GM20431 (cell line): Measurements from ENCODE around the gene MEA1.
"Not testable (repeated sequence)": the region's sequence is repeated elsewhere in the genome, so short reads cannot be mapped to it uniquely, and the experiment has no call there.

Experiments
- in situ Hi-C: fragments of 300-500 bp; cut with MseI, MboI; formaldehyde crosslinking; loops from one replicate; pipeline ENCODE4 v1.15.0; 2020; ENCODE audit warnings: low sequenced_read_pairs; ENCODE audit not compliant: unreplicated experiment

The MEA1 gene

DNA sequence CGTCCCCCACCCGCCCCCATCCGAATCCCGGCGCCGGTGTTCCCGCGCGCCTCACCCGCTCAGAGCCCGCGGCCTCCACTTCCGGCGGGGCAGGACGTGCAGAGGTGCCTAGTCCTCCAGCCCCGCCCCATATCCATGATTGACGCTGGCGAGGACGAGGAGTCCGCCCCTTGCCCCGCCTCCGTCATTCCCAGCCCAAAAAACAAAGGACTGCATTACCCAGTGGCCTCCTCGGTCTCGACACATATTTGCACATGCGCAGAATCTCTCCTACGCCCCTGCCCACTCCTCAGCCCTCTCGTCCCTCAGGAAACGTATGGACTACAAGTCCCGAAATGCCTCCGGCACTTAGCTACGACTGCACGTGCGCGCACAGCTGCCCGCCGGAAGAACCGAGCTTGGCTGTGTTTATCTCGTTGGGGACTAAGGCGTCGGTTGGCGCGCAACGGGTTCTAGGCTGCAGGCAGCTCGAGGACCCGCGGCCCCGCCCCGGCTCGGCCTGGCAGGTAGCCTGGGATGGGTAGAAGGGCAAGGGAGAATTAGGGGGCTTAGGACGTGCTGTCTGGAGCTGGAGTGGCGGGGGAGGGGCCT lies at the start of gene MEA1, which contains the start of gene KLHDC3:
MEA1 (minus strand) TSS at position 104 of the 591 bp plus-strand sequence. CDS start 133 bp downstream, outside the sequence.
KLHDC3 (plus strand) TSS at position 407 of the 591 bp plus-strand sequence. CDS start 2,944 bp downstream, outside the sequence.
- in situ Hi-C loops, result no loop called here

DNA sequence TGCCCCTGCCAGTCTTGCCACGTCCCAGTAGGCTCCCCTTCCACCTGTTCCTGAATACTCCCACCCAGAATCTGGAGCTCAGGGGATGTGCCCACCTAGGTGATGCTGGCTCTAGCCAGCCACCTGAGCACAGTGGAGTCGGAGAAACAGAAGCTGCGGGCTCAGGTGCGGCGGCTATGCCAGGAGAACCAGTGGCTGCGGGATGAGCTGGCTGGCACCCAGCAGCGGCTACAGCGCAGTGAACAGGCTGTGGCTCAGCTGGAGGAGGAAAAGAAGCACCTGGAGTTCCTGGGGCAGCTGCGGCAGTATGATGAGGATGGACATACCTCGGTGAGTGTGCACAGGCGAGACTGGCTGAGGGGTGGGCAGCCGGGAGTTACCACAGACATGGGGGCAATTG lies 49.1 kb upstream of the MEA1 start:
- in situ Hi-C loops, result no loop called here

DNA sequence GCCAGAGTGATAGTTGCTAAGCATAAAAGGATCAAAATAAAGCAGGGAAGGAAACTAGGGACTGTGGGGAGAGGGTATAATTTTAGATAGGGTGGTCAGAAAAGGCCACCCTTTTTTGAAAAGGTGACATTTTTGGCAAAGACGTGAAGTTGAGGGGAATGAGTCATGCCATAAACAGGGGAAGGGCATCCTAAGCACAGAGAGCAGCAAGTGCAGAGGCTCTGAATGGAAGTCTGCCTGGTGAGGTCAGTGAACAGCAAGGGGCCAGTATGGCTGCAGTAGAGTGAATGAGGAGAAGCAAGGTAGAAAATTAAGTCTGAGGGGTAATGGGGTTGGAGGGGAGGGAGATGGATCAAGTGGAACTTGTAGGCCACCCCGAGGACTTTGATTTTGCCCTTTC lies 48.1 kb upstream of the MEA1 start:
- in situ Hi-C loops, result no loop called here

DNA sequence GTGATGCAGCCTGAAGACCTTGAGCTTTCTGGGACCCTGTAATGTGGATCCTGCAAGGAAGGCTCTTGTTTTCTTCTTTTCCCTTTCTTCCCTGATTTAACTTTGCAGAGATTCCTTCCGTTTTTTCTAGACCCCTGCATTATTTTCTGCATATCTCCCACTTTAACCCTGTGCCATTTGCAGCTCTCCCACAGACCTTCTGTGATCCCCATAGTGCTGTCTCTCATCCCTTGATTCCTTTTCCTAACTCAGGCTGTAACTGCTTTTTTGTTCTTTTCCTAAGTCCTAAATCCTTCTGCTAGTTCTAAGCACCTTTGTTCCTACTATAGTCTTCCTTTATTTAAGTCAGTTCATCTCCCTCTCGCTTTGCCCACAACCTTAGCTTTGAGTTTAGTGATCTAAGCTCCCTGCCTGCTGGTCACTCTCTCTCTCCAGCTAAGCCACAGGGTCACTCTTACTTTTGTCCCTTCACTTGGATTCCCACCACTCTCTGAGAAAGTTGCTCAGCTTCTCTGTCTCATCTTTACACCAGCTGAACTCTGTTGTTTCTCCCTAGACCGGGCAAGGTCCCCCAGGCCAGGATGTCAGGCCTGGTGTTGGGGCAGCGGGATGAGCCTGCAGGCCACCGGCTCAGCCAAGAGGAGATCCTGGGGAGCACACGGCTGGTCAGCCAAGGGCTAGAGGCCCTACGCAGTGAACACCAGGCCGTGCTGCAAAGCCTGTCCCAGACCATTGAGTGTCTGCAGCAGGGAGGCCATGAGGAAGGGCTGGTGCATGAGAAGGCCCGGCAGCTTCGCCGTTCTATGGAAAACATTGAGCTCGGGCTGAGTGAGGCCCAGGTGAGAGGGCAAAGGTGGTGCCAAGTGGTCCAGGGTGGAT lies 47.2 kb upstream of the MEA1 start:
- in situ Hi-C loops, result no loop called here

DNA sequence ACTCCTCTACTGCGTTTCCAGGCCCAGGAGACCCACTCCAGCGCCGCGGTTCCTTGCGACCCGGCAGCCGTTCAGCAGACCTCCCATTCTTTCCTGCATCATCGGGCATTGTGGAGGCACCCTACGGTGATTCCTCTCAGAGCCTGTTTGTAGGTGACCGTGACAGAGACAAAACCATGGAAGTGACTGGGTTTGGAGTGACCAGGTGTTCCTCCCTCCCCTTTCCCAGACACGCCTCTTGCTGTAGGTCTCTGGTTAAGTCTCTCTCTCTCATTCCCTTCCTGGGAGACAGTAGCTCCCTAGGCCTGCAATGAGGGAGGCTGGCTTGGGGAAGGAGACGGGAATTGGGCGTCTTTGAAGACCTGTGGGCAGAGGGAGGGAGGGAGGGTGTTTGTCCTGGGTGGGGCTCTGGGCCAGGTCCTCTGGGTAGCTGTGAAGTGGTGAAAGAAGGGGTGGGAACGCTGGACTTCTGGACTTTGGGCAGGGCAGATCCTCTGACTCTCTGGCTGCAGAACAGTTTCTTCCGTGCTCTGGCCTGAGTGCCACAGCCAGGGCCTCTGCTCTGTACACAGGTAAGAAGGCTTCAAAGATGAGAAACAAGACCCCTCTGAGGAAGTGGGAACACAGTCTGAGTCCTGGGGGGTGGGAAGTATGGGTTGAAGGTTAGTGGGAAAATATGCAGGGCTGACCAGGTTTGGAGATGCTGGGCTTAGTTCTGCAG lies 46.4 kb upstream of the MEA1 start:
- in situ Hi-C loops, result no loop called here

DNA sequence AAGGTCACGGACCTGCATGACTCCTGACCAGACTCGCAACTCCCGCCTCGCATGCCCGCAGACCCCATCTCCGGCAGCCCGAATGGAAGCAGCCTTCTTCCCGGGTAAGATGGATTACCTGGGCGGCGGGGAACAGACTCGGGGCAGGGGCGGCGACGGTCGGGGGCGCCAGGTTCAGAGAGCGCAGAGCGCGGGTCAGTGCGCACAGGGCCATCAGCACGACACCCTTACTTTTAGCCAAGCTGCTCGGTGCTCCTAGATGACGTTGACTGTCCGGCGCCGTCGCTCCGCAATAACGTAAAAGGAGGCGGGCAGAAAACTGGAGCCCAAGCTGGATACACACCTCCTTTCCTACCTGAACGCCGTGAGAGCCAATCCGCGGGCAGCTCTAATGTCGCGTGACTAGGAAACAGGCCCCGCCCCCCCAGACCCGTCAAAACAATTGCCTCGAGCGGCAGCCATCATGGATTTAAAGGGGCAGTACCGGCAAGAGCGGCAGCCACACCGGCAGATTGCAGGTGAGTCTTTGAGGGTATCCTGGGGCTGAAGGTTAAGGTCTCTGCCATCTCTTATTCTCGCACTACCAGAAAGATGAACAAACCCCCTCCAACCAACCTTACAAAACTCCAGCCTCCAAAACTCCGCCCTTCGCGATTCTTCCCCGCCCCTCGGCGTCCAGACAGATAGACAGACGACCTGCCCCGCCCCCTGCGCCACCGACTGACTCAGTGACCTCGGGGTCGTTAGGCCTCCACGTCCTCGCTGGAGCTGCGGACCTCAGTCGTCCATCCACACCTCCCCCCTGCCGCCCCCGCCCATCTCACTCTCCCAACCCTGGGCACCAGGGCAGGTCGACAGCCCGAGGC lies 45.7 kb upstream of the MEA1 start, which contains the start of the genes KLC4 and MRPL2:
KLC4 (plus strand) TSS at position 464 of the 866 bp plus-strand sequence. CDS start 1,705 bp downstream, outside the sequence.
MRPL2 (minus strand) TSS at position 267 of the 866 bp plus-strand sequence; CDS start at position 214, 53 bp downstream.
- in situ Hi-C loops, result no loop called here

DNA sequence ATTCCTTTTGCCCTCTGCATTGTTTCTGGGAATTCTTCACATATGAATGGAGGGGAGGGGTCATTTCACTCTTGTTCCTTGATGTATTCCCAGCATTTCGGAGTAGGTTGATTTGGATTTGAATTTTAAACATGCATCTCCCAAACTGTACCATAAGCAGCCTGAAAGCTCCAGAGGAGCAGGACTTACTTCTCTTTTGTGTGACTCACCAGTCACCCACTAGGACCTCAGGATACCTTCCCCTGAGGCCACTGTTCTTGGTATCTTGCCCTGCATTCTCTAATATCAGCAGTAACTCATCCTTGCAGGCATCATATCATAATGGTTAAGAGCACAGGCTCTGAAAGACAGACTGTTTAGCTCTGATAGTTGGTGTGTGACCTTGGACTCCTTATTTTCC lies 44.8 kb upstream of the MEA1 start:
- in situ Hi-C loops, result no loop called here

DNA sequence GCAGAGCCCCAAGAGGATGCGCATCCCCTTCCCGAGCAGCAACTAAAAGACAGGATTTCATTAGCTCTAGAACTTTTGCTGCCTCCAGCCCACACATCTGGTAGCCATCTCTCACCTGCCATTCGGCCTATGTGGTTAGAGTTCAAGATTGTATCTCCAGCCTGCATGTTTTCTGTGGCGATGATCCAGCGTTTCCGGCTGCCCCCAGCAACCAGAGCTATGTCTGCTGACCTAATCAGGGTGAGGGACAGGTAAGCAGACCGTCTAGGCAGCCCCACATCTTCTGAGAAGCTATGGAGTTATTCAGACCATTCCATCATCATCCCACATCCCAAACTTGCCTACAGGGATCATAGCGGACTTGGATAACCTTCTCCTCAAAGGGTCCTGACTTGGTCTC lies 42.2 kb upstream of the MEA1 start:
- in situ Hi-C loops, result no loop called here

DNA sequence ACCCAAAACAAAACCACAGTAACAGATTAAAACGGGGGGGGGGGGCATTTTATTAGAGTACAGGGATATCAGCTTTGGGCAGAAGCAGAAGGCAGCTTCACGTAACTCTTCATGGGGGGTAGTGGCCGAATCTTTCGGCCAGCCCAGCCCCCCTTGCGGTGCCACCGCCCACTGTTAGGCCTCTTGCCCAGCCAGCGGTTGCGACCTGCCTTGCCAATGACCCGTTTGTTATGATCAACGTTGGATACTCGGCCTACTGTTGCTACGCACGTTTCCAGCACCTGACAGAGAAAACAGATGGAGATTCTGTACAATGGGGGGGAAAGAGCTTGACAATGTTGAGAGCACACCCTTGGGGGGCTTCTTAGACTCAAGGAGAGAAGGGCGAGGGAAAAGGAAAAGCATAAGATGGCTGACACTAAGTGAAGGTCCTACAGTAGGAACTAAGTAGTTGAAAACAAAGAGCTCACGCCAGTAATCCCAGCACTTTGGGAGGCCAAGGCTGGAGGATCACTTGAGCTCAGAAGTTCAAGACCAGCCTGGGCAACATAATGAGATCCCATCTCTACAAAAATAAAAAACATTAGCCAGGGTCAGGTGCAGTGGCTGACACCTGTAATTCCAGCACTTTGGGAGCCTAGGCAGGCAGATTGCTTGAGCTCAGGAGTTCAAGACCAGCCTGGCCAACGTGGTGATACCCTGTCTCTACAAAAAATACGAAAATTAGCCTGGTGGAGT lies 40.6 kb upstream of the MEA1 start:
- in situ Hi-C loops, result no loop called here

DNA sequence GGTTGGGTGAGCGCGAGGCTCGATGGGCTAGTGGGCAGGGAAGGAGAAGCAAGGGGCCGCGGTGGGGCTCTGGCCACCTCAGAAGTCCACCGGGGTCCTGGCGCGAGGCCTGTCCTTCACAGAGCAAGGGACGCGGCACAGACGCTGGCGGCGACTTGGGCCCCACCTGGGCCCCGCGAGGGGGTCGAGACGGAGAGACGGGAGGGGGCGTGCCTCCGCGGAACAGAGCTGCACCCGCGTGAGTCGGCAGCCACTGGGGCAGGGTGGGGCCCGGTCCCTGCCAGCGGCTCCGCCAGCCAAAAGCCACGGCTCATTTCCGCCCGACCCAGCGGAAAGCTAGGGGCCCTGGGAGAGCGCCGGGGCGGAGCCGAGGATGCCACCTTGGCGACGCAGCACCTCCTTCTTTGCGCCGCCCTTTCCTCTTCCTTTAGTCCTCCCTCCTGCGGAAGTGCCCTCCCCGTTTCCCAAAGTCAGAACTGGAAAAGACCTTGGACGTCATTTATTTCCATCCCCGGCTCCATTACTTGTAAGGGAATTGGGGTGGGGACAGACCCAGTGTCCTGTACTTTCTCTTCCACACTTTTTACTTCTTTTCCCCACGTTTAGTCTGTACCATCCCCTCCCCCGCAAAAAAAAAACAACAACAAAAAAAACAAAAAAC lies 39.9 kb upstream of the MEA1 start, which contains the start of gene CUL7:
CUL7 (minus strand) TSS at position 307 of the 661 bp plus-strand sequence. CDS start 1,063 bp downstream, outside the sequence.
- in situ Hi-C loops, result no loop called here

DNA sequence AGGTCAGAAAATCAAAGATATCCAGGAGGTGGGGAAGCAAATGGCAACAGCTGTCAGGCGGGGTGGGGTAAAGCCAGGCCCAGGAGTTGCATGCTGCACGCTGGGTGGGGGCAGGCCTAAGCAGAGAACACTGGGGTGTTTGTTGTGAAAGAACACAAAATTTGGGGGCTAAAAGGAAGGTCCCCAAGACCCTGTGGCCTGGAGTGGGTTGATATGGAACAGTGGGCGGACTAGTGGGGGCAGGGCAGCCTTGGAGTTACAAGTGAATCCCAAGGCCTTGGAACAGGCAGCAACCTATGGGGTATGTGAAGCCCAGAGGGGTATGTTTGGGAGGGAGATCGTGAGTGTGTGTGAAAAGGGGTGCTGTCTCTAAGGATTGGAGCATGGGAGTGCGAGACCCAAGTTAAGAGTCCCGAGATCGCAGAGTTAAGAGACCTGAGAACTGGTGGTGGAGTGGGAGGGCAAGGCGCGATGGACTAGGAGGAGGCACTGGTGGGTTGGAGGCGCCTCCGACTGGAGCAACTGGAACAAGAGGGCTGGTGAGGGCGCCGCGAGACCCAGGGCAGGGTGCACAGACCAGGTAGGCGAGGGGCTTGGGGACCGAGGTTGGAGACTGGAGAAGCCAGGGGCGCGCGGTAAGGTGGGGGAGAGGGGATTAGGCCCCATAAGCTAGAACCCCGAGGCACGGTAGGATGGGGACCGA lies 39.2 kb upstream of the MEA1 start:
- in situ Hi-C loops, result no loop called here

DNA sequence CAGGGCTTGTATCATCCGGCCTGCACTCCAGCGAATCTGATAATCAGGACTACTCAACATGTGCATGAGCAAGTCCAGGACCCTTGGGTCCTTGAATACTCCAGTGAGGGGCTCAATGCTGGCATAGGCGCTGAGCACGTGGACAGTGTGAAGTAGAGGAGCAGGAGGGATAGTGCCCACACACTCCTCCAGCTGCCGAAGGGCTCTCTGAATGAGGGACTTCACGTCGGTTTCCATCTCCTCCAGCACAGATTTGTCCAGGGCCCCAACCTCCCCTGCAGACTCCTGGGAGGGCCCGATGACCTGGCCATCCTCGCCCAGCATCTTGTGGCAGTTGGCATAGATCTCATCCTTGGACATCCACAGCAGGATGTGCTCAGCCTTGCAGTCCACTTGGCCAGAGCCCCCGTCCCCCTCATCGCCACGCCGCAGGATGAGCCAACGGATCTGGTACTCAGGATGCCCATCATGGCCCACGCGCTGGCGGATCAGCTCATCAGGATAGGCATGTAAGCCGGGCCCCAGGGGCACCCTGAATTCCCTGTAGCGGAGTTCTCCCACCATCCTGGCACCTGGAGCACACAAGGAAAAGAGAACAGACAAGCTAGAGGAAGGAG lies 38.6 kb upstream of the MEA1 start:
- in situ Hi-C loops, result no loop called here

DNA sequence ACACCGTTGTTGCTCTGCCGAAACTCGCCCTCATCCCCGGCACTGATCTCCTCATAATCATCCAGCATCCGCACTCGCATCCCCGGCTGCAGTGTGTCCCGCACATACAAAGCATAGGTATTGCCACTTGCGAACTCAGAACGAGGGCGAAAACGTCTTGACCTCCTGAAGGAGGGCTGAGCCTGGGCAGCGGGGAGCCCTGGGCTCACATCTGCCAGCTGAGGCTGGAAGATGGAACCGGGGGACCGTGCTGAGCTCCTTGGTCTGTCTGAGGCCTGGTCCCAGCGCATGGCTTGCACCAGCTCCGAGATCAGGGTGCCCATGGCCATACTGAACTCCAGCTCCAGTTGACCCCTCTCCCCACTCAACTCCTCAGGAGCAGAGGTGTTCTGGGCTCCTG lies 37.2 kb upstream of the MEA1 start:
- in situ Hi-C loops, result no loop called here

DNA sequence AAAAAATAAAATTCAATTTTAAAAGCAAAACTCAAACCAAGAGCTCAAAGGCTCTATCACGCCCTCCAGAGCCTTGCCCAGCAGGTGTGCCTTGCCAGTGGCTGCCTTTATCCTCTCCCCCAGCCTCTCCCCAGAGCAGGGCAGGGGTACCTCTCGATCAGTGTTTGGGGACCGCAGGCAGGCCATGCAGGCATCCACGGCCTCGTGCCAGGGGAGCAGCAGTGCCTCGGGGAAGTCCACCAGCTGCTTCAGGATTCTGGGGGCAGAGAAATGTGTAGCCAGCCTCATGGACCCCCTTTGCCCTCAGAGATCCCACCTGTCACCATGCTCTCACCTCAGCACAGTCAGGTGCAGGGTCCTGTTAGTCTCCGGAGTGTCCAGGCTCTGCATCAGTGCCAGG lies 34.3 kb upstream of the MEA1 start:
- in situ Hi-C loops, result no loop called here

DNA sequence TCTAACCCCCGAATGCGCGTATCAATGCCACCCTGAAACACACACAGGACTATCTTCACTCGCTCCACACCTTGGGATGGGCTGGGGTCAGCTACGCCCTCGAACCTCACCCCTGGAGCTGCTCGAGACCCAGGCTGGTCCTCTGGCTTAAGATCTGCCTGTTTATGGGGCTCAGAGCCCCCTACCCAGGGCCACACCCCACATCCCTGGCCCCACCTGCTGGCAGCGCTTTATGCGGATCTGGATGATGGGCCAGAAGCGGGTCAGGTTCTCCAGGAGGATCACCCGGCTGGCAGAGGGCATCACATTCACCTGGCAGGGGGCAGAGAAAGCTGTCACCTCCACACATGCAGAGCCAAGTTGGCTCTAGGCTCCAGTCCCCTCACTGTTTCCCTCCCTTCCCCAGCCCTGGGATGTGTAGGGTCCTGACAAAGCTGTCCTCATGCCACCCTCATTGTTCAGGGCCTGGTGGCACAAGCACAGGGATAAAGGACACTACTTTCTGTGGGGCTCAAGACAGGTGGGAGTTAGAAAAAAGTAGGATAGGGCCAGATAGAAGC lies 31.7 kb upstream of the MEA1 start:
- in situ Hi-C loops, result no loop called here

DNA sequence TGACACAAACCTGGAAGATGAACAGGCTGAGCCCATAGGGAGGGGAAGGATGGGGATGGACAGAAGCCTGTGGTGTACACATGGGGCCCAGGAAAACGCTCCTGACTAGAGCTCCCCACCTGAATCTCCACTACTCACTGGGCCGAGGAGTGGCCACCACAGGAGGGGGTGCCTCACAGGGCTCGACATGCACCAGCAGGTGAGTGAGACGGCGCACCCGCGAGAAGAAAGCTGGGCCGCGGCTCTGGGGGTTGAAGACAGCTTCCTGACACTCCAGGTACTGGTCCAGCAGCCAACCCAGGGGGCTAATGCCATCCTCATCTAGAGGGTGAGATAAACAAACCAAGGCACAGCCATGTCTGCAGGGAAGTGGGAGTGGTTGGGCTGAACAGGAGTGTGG lies 29.6 kb upstream of the MEA1 start:
- in situ Hi-C loops, result no loop called here

DNA sequence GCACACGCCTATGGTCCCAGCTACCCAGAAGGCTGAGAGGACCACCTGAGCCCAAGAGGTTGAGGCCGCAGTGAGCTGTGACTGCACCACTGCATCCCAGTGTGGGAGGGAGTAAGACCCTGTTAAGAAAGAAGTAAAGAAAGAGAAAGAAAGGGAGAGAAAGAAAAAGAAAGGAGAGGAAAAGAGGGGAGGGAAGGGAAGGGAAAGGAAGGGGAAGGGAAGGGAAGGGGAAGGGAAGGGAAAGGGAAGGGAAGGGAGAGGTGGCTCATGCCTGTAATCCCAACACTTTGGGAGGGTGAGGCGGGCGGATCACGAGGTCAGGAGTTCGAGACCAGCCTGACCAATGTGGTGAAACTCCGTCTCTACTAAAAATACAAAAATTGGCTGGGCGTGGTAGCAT lies 27.7 kb upstream of the MEA1 start:
- in situ Hi-C loops, result not testable (repeated sequence)
